ENCODE data around the gene ENOX1.
A peak's percentile ranks its signal among the peaks of the same experiment; 100 is the strongest.

Gene ENOX1

DNA sequence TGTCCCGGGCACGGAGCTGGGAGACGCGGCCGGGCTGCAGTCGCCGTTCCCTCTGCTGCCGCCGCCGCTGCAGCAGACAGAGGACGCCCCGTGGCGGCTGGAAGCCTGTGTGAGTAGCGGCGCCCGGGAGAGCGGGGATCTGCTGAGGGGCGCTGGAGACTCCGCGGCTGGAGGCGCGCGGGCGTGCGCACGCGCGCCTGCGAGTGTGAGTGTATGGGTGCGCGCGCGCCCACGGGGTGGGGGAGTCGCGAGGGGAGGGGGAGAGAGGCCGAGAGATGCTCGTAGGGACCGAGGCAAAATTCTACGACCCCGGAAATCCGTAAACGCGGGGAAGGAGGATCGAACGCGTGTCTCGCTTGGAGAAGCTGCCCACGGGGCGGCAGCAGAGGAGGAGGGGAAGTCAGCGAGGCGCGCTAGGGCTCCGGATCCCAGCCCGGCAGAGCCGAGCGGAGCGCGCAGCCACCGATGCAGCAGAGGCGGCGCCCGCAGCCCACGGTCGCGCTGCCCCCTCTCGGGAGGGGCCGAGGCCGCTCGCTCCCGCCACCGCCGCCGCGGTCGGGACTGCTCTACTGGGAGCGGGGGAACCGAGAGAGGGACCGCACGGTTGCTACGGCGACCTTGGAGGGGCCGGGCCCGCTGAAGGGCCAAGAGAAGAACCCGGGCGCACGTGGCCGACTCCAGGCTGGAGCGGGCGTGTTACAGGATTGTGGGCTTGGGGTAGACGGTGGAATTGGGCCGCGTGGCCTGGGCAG lies at the start of gene ENOX1:
ENOX1 (minus strand) TSS at position 207 of the 752 bp plus-strand sequence.
- peak; percentile 81 for DNase-seq (ENCODE audit: low read depth)

DNA sequence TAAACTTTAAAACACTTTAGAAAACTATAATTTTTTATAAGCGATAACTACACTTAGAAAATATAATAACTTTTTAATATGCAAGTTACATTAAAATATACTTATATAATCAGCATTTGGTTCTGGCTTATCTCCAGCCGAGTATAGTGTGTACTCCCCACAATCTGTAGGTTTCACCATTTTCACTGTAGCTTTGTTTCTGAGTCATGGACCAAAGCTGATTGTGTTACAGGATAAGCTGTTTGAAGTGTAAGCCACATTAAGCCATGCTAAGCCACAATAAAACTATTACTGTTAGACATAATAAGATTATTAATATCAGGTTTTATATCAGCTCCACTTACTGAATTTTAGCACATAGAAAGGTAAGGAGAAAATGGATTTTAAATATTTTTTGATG lies 48.9 kb upstream of the ENOX1 start:
- no peak for DNase-seq (ENCODE audit: low read depth)

DNA sequence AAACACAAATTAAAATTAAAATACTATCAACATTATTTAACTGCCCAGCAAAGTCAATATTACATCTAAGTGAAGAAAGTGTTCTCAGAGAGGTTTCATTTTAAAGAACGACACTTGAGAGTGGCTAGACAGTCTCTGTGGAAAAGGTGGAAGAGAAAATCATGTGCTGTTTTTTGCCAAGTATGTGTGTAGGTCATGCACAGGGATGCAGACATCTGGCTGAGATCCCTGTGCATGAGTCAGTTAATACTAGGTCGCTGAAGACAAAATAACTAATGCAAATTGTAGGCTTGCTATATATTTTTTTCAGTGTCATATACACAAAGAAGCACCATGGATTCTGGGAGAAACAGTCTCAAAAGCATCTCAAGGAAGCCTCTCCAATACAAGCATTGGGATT lies 44.3 kb upstream of the ENOX1 start:
- peak; percentile 17 for DNase-seq (ENCODE audit: low read depth)

DNA sequence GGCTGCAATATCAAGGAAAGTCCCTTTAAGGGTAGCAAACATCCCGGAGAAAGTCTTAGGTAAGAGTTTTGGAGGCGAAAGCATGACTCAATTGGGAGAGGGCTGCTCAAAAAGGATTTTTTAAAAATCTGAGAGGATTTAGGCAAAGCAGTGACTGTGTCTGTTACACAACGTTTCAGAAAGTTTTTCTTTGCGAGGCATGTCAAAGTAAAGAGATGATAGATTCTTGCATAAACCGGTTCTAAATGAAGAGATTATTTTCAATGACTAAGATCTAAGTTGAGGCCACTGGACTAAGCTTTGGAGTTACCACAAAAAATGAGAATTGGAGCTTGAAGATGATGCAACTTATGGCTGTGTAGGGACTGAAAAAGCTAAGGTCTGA lies 43.7 kb upstream of the ENOX1 start:
- DNase-seq (ENCODE audit: low read depth) = peak; percentile 87

DNA sequence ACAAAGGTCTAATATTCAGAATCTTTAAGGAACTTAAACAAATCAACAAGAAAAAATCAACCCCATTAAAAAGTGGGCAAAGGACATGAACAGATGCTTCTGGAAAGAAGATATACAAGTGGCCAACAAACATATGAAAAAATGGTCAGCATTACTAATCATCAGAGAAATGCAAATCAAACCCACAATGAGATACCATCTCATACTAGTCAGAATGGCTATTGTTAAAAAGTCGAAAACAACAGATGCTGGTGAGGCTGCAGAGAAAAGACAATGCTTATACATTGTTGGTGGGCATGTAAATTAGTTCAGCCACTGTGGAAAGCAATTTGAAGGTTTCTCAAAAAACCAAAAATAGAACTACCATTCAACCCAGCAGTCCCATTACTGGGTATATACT lies 37.9 kb upstream of the ENOX1 start:
- peak; percentile 14 for DNase-seq (ENCODE audit: low read depth)

DNA sequence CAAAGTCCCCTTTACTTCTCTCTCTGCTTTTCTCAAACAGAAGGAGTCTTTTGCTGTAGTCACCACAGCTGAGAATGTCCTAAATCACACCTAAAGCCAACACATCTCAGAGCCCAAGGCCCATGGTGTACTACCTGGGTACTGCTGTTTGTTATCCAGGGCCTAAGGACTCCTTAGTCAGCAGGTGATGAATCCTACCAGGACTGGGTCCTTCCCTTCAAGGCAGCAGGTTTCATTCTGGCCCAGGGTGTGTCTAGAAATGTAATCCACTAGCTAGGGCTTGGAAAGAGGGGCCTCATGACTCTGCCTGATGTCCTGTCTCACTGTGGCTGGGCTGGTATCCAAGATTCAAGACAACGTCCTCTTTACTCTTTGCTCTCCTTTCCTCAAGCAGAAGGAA lies 36.2 kb upstream of the ENOX1 start:
- DNase-seq (ENCODE audit: low read depth) = no peak

DNA sequence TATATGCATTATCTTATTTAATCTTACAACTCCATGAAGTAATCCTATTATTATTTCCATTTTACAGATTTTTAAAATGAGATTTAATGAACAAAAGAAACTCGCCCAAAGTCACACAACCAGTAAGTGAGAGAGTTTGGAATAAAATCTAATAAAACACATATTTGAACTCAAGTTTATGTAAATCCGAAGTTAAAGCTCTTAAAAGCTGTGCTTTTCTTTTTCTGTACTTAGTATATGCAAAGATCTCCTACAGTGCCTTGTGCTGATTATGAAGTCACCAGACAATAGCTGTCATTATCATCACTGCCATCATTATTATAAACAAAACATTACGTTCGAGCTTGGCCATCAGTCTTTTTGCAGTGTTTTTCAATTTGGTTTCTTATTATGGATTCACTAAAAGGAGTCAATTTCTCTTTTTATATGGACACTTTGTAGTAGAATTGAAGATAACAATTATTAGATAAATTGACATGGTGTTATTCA lies 29.7 kb upstream of the ENOX1 start:
- DNase-seq (ENCODE audit: low read depth) = no peak

DNA sequence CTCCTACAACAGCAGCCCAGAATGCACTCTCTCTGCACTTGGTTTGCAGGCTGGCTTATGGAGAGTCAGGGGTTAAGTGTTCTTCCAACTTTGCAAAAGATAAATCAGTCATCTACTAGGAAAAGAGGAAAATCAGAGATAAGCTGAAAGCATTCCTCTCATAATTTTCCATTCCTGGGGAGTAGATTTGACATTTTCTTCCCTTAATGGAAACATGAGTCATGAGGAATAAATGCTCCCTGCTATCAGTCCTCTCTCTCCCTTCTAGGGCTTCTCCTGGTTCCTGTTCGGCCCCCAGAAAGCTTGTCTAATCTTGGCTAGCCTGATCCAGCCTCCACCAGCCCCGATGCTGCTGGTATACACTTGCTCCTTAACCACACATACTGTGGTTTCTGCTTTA lies 28.4 kb upstream of the ENOX1 start:
- DNase-seq (ENCODE audit: low read depth) = no peak

DNA sequence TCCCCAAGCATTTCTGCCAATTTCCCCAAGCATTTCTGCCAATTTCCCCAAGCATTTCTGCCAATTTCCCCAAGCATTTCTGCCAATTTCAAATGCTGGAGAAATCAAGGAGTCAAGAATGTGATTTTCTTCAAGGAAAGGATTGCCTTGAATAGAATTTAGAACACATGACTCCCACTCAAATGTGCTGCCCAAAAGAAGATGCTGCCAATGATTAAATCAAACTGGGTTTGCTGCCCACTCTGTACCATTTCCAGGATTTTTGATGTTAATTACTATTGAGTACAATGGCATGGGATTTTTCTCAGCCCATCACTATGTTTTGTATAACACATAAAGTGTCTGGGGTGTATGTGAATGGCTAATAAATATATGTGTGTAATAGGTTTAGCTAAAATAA lies 21.9 kb upstream of the ENOX1 start:
- DNase-seq (ENCODE audit: low read depth) = no peak

DNA sequence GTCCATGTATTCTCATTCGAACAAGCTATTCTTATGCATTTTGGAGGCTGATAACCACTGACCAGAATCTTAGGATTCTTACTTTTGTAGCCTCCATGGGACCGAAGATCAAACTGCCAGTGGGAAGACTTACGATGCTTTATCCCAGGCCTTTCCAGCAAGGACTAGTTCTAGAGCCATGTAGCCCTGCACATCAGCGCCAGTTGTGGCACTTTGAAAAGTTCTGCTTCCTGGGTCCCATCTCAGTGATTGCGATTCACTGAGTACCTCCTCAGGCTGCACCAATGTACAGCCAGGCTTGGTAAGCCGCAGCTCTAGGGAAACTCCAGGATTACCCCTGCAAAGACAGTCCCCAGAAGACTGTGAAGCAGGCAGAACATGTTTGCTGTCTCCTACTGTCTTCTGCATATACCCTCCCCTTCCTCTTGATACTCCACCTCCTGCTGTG lies 18.9 kb upstream of the ENOX1 start:
- DNase-seq (ENCODE audit: low read depth) = no peak

DNA sequence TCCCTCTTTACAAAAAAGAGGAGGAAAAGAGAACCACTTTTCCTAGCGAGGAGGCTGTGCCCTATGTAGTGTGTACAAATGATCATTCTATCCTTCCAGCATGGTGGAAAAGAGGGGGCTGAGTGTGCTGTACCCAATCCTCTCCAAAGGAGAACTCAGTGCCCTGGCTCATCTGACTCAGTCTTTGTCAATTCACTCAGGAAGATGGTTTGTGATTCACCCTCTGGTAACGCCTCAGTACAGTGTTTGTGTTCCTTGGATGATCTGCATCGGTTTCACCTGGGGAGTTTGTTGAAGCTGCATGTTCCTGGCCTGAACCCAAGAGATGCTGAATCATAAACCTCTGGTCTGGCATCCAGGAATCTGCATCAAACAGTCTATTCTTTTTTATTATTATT lies 18.3 kb upstream of the ENOX1 start:
- peak; percentile 63 for DNase-seq (ENCODE audit: low read depth)

DNA sequence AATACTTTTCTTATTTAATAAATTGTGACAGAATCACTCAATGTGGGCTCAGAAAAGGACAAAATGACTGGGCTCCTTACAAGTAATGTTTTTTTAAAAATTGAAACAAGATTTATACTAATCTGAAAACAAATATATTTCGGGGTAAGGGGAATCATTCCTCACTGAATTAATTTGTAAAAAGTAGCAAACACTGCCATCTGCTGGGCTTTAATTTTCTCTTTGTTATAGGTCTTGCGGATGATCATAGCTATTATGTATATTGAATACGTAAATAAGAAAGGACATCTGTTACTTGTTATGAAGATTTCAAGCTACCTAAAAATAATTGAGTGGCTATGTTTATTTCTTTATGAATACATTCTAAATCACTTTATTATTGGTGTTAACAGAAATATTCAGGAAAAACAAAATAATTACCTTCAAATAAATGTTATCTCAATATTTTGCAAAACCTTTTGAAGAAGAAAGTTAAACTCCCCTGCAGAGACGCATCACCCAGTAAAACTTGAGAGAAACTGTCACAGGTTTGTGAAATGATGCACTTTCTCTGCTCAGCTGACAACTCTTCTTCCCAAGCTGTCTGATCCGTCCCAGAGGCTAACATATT lies 17.8 kb upstream of the ENOX1 start:
- DNase-seq (ENCODE audit: low read depth) = peak; percentile 70

DNA sequence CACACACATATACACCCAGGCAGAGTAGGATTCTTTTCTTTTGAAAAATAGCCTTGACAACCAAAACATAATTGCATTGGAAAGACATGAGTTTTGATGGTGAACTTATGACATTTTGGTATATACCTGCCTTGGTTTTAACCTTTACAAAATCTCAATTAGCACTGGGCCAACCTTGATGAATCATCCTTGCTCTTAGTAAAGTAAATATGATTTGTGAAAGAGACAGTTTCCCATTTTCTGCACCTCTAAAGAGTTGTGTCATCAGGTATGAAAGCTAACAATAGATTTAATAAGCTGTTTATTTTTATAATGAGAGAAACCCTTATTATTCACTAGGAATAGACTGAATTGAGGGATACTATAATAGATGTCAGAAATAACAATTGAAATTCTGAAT lies 15.7 kb upstream of the ENOX1 start:
- no peak for DNase-seq (ENCODE audit: low read depth)

DNA sequence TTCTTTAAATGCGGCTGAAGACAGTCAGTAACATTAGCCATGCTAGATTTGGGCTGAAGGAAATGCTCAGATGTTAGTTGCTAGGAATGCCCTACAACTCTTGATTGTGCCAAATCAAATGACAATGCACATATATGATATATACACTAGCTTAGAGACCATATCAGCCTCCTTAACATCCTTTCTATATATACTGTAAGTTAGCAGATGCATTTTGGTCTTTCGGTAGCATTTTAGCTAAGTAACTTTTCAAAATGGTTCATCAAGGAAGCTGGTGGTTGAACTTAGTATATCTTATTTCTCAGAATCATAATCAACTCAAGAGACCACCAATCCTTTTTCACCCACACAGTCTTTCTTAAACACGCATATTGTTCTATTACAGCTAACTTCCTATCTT lies 14.1 kb upstream of the ENOX1 start:
- no peak for DNase-seq (ENCODE audit: low read depth)

DNA sequence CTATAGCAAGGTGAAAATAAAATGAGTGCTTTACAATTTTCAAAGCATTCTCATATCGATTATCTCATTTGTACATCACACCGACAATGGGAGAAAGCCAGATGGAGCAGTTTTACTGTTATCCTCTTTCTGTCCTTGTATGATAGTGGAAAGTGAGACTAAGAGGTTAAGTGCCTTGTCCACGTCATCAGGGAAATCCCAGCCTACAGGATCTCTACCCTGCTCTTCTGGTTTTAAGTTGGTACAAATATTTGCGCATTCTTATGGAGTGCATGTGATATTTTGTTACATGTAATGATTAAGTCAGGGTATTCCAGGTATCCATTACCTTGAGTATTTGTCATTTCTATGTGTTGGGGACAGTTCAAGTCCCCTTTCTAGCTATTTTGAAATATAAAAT lies 12.4 kb upstream of the ENOX1 start:
- no peak for DNase-seq (ENCODE audit: low read depth)

DNA sequence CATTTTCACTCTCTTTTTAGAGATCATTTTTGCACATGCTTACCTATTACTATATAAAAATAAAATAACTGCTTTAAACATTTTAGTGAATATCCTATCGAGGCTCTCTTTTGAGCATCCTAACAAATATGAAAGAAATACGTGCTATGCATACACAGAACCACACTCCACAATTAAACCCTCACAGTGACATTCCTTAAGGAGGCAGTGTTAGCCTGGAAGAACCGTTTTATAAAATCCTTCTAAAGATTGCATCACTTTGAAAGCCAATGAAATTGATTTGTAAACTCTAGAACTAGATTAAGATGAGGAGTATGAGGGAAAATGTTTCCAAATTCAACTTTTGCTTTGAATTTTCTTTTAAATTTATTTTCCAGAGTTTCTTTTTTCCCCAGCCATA lies 11.1 kb upstream of the ENOX1 start:
- no peak for DNase-seq (ENCODE audit: low read depth)

DNA sequence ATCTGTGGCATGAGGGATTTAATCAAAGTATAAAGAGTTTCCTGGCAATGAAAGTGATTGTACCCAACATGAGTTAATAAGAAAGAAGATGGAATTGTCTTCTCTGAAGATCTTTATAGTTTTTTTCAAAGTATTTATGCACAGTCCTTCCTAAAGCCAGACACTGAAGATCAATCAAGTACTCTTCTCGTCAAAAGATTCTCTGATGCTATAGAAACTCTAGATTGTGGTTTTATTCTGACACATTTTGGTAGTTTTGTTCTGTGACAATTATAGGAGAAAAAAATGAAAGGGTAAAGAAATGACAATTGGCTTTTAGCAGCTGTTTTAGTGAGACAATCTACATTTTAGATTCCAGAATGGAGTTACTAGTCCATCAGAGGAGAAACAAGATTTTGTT lies 10.4 kb upstream of the ENOX1 start:
- no peak for DNase-seq (ENCODE audit: low read depth)

DNA sequence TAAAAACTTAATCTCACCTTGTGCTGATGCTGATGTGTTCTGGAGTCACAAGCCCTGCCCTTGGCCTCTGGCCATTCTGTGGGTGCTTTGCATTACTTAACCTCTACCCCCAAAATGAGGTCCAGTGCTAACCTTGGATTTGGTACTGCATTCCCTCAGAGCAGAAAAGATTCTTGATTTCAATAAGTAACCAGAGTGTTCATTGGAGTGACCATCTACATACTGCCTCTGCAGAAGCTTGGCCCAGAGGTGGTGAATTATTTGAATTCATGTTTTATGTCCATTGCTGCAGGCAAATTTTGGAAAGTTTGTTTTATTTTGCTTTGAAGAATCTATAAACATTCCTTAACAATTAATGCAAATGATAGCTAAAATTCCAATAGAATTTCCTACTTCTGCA lies 7.6 kb upstream of the ENOX1 start:
- no peak for DNase-seq (ENCODE audit: low read depth)

DNA sequence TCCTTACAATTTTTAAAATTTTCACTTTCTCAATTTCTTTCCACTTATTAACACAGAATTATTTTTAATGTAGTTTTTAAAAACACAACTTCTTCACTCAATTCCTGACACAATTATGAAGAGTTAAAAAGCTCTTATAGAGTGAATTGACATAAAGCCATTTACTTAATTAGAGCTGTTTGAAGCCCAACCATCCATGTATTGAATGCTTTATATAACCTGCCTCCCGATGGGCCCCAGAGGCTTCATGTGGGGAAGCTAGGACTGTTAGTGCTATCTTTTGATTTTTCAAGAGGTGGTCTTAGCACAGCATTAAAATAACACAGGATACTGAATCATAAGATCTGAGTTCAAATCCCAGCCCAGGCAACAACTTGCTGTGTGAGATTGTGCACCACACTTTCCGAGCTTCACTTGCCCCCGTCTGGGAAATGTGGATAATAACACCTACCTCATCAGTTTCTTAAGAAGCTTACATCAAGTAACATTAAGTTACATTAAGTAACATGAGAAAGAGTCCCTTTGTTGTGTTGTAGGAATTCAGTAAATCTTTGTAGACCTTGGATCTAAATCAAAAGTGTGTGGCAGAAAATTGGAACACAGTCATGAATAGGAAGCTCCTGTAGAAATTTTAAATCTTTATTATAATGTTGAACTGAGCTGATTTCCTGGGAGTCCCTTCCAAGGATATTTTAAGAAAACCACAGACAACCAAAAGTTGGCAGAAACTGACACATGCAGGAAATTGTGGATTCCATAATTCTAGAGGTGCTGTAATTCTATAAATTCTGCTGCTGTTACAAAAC lies 5.5 kb upstream of the ENOX1 start:
- peak; percentile 77 for DNase-seq (ENCODE audit: low read depth)

DNA sequence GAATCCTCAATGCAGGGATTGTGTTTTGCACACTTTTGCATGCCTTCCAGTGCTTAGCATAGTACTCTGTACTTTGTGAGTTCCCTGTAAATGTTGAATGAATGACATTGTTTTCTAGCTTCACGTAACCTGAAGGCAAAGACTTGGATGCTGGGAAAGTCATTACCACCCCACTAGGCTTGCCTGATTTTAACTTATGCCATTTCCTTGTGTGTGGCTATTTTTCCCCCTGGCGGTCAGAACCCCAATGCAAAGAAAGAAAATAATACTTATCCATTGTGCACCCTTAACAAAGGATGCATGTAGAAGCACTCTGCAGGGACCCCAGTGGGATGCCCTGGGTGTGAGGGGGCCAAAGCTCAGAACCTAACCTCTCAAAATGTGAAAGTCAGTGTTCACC lies 1.2 kb upstream of the ENOX1 start:
- DNase-seq (ENCODE audit: low read depth) = peak; percentile 36

DNA sequence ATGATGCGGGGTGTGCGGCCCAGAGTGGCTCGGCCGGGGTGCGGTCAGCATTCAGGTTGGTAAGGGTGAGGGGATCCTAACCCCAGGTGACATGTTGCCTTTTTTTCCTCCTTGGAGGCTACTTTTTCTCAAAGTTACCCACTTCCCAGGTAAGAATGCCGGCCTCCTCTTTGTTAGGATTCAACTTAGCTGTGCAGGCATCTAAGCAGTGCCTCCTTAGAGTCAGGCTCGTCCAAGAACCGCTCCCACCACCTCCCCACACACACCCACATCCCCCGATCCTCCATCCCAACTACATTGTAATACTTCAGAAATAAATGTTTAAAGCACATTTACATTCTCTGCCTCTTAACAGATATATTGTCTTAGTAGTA lies 733 bp upstream of the ENOX1 start:
- DNase-seq (ENCODE audit: low read depth) = no peak

DNA sequence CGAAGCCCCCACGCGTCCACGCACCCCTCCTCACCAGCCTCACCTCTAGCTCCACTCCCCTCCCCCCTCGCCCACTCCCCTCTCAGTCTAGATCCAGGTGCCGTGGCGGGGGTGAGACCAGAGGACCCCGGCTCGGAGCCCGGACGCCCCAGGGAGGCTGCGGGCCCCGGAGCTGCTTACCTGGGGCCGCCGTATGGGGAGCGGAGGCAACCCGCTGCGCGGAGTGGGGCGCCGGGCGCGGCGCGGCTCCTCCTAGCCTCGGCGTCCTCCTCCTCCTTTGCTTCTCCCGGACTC lies 353 bp downstream of the ENOX1 start:
- DNase-seq (ENCODE audit: low read depth) = no peak
